HEK293 (cell line): ENCODE results near the gene NOSIP.
A peak's percentile ranks its signal among the peaks of the same experiment; 100 is the strongest.

Experiments
- CTCF ChIA-PET: fragments of 350-600 bp; formaldehyde crosslinking; extraction: SDS; loops from one replicate; lab custom pipeline; 2021; ENCODE audit warnings: antibody characterized with exemption; lab: Yijun Ruan, JAX
- POLR2A ChIA-PET: fragments of 300-600 bp; formaldehyde crosslinking; extraction: SDS; loops from one replicate; lab custom pipeline; 2020; ENCODE audit warnings: antibody characterized with exemption, inconsistent platforms; lab: Yijun Ruan, JAX
- H3K27ac ChIP-seq: fragments of 200-500 bp; sonication (Bioruptor generic); 2 replicates; pipeline ENCODE4 v1.5.1; 2014; ENCODE audit warnings: low read depth, low read length, control low read depth, inconsistent platforms; ENCODE audit errors: extremely low read depth
- H3K36me3 ChIP-seq, 2 experiments: fragments of 200-500 bp in 1 of 2; sonication (Bioruptor generic) in 1 of 2; 1 replicate in 1 of 2; 2 replicates in 1 of 2; pipeline ENCODE4 v1.5.1; 2014 to 2017; ENCODE audit warnings: inconsistent platforms in 2 of 2, low read length in 2 of 2; ENCODE audit not compliant: control insufficient read depth in 2 of 2, insufficient read depth in 1 of 2
- H3K4me1 ChIP-seq: fragments of 200-500 bp; sonication (Bioruptor generic); 2 replicates; pipeline ENCODE4 v1.5.1; 2014; ENCODE audit warnings: mild to moderate bottlenecking, low read length, inconsistent platforms; ENCODE audit not compliant: control insufficient read depth, insufficient read depth
- H3K4me3 ChIP-seq: 2 replicates; pipeline ENCODE4 v1.5.1; 2011; ENCODE audit warnings: low read depth, mild to moderate bottlenecking, control low read depth, low read length, moderate library complexity
- H3K9me3 ChIP-seq: fragments of 200-500 bp; sonication (Bioruptor generic); 2 replicates; pipeline ENCODE4 v1.5.1; 2014; ENCODE audit warnings: low read depth, low read length, inconsistent platforms; ENCODE audit not compliant: control insufficient read depth, insufficient read depth
- GLIS2 ChIP-seq: fragments of 450-650 bp; formaldehyde crosslinking; IDR thresholded peaks from 2 replicates; pipeline ENCODE4 v1.5.1; 2016; ENCODE audit warnings: missing biosample characterization, missing genetic modification characterization
- KLF8 ChIP-seq: fragments of 450-650 bp; formaldehyde crosslinking; IDR thresholded peaks from 2 replicates; pipeline ENCODE4 v1.5.1; 2016; ENCODE audit warnings: missing biosample characterization, missing genetic modification characterization
- KLF9 ChIP-seq: fragments of 450-650 bp; formaldehyde crosslinking; IDR thresholded peaks from 2 replicates; pipeline ENCODE4 v1.5.1; 2016; ENCODE audit warnings: missing biosample characterization, missing genetic modification characterization, low read depth
- PBX3 ChIP-seq: sonication (generic); formaldehyde crosslinking; IDR thresholded peaks from 2 replicates; pipeline ENCODE4 v1.8.1; 2022; ENCODE audit warnings: mild to moderate bottlenecking, moderate library complexity, missing genetic modification reagents
- SCRT1 ChIP-seq: fragments of 450-650 bp; formaldehyde crosslinking; IDR thresholded peaks from 2 replicates; pipeline ENCODE4 v1.5.1; 2016; ENCODE audit warnings: missing biosample characterization, missing genetic modification characterization, borderline replicate concordance
- SCRT2 ChIP-seq: fragments of 450-650 bp; formaldehyde crosslinking; IDR thresholded peaks from 2 replicates; pipeline ENCODE4 v1.5.1; 2016; ENCODE audit warnings: missing biosample characterization, missing genetic modification characterization
- SP2 ChIP-seq: fragments of 450-650 bp; formaldehyde crosslinking; IDR thresholded peaks from 2 replicates; pipeline ENCODE4 v1.5.1; 2016; ENCODE audit warnings: missing biosample characterization, missing genetic modification characterization
- SP3 ChIP-seq: fragments of 450-650 bp; formaldehyde crosslinking; IDR thresholded peaks from 2 replicates; pipeline ENCODE4 v1.5.1; 2016; ENCODE audit warnings: missing biosample characterization, missing genetic modification characterization
- ZBTB48 ChIP-seq: fragments of 450-650 bp; formaldehyde crosslinking; IDR thresholded peaks from 2 replicates; pipeline ENCODE4 v1.5.1; 2016; ENCODE audit warnings: missing biosample characterization, missing genetic modification characterization
- ZEB2 ChIP-seq: fragments of 450-650 bp; formaldehyde crosslinking; IDR thresholded peaks from 2 replicates; pipeline ENCODE4 v1.5.1; 2016; ENCODE audit warnings: missing biosample characterization, missing genetic modification characterization
- ZNF148 ChIP-seq: fragments of 450-650 bp; formaldehyde crosslinking; IDR thresholded peaks from 2 replicates; pipeline ENCODE4 v1.5.0; 2017; ENCODE audit warnings: missing biosample characterization, missing genetic modification characterization, borderline replicate concordance
- ZNF157 ChIP-seq: fragments of 450-650 bp; formaldehyde crosslinking; IDR thresholded peaks from 2 replicates; pipeline ENCODE4 v1.5.1; 2016; ENCODE audit warnings: missing biosample characterization, missing genetic modification characterization
- ZNF341 ChIP-seq: fragments of 450-650 bp; formaldehyde crosslinking; IDR thresholded peaks from 2 replicates; pipeline ENCODE4; 2016; ENCODE audit warnings: low read depth, missing biosample characterization, missing genetic modification characterization
- ZNF391 ChIP-seq: fragments of 450-650 bp; formaldehyde crosslinking; IDR thresholded peaks from 2 replicates; pipeline ENCODE4 v1.5.1; 2016; ENCODE audit warnings: low read depth, missing biosample characterization, missing genetic modification characterization, borderline replicate concordance
- ZNF561 ChIP-seq: fragments of 450-650 bp; IDR thresholded peaks from 2 replicates; pipeline ENCODE4 v1.5.1; 2018; ENCODE audit warnings: missing biosample characterization, missing genetic modification characterization, borderline replicate concordance
- ZNF660 ChIP-seq: fragments of 450-650 bp; IDR thresholded peaks from 2 replicates; pipeline ENCODE4 v1.5.1; 2018; ENCODE audit warnings: missing biosample characterization, mild to moderate bottlenecking, missing genetic modification characterization
- ZSCAN30 ChIP-seq: fragments of 450-650 bp; IDR thresholded peaks from 2 replicates; pipeline ENCODE4 v1.5.1; 2018; ENCODE audit warnings: missing biosample characterization, mild to moderate bottlenecking, missing genetic modification characterization, moderate library complexity
- ZSCAN4 ChIP-seq: fragments of 450-650 bp; formaldehyde crosslinking; IDR thresholded peaks from 2 replicates; pipeline ENCODE4 v1.5.1; 2017; ENCODE audit warnings: missing biosample characterization, missing genetic modification characterization
- TF ChIP-seq, protein P1 (sequence below): fragments of 450-650 bp; formaldehyde crosslinking; IDR thresholded peaks from 2 replicates; pipeline ENCODE4 v1.5.1; 2016; ENCODE audit warnings: missing biosample characterization, missing genetic modification characterization
- TF ChIP-seq, protein P2 (sequence below): fragments of 450-650 bp; formaldehyde crosslinking; IDR thresholded peaks from 2 replicates; pipeline ENCODE4 v1.5.1; 2016; ENCODE audit warnings: missing biosample characterization, missing genetic modification characterization

The NOSIP gene

GRCh38 chr19:49514151-49514550, 66.2 kb downstream of the NOSIP start:
- no peak overlapping the region for H3K4me3 ChIP-seq
- POLR2A ChIA-PET, result interaction anchor here (0.6 to 2.8 kb wide), 2 partner anchors 31 to 33 kb away, joined by 5 to 8 read pairs; no protein-coding TSS in a partner anchor

DNA sequence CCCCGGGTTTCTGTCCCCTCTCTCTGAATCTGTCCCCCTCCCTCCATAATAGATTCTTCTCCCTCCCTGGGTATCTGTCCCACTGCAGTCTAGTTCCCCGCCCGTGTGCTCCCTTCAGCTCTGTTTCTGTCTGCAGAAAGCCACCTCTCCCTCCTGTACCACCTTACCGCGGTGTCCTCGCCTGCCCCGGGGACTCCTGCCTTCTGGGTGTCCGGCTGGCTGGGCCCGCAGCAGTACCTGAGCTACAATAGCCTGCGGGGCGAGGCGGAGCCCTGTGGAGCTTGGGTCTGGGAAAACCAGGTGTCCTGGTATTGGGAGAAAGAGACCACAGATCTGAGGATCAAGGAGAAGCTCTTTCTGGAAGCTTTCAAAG, 66.6 kb downstream of the NOSIP start:
- H3K4me3 ChIP-seq, result peak overlapping the region; percentile 82
- no peaks in the 10 kb centered on the region for H3K9me3 ChIP-seq
- H3K36me3 ChIP-seq, result peaks cover 9 to 11% of the 10 kb centered on the region in 2 experiments; a peak in 2 of 3 replicates
- peak overlapping the region; percentile 88 for H3K27ac ChIP-seq
- ChIA-PET CTCF (interaction anchor here (0.6 to 3.1 kb wide), 5 partner anchors 13 to 422 kb away, joined by 3 to 29 read pairs (median 4); no protein-coding TSS in a partner anchor), POLR2A (interaction anchor here (0.6 to 2.8 kb wide), 3 partner anchors 20 to 33 kb away, joined by 4 to 8 read pairs (median 5); no protein-coding TSS in a partner anchor)
- peak; percentile 5; the same call in 1 of the 2 replicates for TF ChIP-seq SCRT2
- no peak for TF ChIP-seq ZBTB48 (tag by site-specific recombination)
- TF ChIP-seq ZEB2 (tag by site-specific recombination), result no peak
- H3K4me1 ChIP-seq, result peaks cover 8% of the 10 kb centered on the region

More at GRCh38 chr19:49514151-49514550, 66.2 kb downstream of the NOSIP start:
- Histone ChIP-seq H3K27ac (0 out of 2 replicates have a peak overlapping the region, but pooled peaks have one; percentile 88), H3K9me3 (no peaks in the 10 kb centered on the region), H3K36me3 (peaks cover 9 to 11% of the 10 kb centered on the region in 2 experiments; a peak in 2 of 3 replicates), H3K4me1 (peaks cover 8% of the 10 kb centered on the region)
- CTCF ChIA-PET, result interaction anchor here (0.6 to 3.1 kb wide), 4 partner anchors 13 to 422 kb away, joined by 3 to 29 read pairs (median 4); no protein-coding TSS in a partner anchor
- no peak for TF ChIP-seq ZSCAN4 (tag by site-specific recombination)
- TF ChIP-seq ZNF341, result 0 out of 2 replicates have a peak, but pooled peaks have one; percentile 18
- TF ChIP-seq, all 188 proteins: peak for 1

DNA sequence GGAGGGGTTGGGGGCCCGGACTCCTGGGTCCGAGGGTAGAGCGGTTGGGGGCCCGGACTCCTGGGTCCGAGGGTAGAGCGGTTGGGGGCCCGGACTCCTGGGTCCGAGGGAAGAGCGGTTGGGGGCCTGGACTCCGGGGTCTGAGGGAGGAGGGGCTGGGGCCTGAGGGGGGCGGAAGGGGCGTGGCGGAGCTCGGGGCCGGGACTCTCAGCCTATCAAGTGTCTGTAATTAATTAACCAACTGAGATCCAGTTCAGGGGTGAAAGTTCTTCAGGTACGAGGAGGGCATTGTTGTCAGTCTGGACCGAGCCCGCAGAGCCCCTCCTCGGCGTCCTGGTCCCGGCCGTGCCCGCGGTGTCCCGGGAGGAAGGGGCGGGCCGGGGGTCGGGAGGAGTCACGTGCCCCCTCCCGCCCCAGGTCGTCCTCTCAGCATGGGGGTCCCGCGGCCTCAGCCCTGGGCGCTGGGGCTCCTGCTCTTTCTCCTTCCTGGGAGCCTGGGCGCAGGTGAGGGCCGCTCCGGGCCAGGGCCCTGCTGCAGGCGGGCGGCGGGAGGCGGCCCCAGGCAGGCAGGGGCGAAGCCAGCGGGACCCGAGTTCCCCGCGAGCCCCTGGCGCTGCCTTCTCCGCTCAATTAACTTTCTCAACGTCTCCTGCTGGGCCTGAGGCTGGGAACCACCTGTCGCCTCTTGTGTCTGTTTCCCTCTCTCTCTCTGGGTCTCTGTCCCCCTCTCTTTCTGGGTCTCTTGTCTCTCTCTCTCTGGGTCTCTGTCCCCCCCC, 67.2 kb downstream of the NOSIP start:
- Histone ChIP-seq H3K9me3 (no peaks in the 10 kb centered on the region), H3K4me1 (peaks cover 8% of the 10 kb centered on the region), H3K4me3 (peak overlapping the region; percentile 82), H3K36me3 (peaks cover 9 to 11% of the 10 kb centered on the region in 2 experiments; a peak in 2 of 3 replicates), H3K27ac (peak overlapping the region; percentile 88)
- POLR2A ChIA-PET, result interaction anchor here (0.5 to 2.8 kb wide), 10 partner anchors 9 to 66 kb away, joined by 3 to 8 read pairs (median 4); partner anchors contain the start of genes ALDH16A1 and RPS11
- CTCF ChIA-PET, result interaction anchor here (0.6 to 3.1 kb wide), 4 partner anchors 31 to 40 kb away, joined by 3 to 29 read pairs (median 4); no protein-coding TSS in a partner anchor
- 0 out of 2 replicates have a peak, but pooled peaks have one; percentile 28 for TF ChIP-seq PBX3
- TF ChIP-seq KLF9 (tag by site-specific recombination), result peak; percentile 81
- TF ChIP-seq ZNF391 (tag by site-specific recombination), result no peak
- TF ChIP-seq, protein P1, sequence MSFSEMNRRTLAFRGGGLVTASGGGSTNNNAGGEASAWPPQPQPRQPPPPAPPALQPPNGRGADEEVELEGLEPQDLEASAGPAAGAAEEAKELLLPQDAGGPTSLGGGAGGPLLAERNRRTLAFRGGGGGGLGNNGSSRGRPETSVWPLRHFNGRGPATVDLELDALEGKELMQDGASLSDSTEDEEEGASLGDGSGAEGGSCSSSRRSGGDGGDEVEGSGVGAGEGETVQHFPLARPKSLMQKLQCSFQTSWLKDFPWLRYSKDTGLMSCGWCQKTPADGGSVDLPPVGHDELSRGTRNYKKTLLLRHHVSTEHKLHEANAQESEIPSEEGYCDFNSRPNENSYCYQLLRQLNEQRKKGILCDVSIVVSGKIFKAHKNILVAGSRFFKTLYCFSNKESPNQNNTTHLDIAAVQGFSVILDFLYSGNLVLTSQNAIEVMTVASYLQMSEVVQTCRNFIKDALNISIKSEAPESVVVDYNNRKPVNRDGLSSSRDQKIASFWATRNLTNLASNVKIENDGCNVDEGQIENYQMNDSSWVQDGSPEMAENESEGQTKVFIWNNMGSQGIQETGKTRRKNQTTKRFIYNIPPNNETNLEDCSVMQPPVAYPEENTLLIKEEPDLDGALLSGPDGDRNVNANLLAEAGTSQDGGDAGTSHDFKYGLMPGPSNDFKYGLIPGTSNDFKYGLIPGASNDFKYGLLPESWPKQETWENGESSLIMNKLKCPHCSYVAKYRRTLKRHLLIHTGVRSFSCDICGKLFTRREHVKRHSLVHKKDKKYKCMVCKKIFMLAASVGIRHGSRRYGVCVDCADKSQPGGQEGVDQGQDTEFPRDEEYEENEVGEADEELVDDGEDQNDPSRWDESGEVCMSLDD (tag by site-specific recombination), result peak; percentile 68
- no peak for TF ChIP-seq ZNF148
- TF ChIP-seq GLIS2, result peak; percentile 65
- TF ChIP-seq ZNF561 (tag by site-specific recombination), result peak; percentile 76
- TF ChIP-seq ZSCAN30 (tag by site-specific recombination), result peak; percentile 53
- TF ChIP-seq, protein P2, sequence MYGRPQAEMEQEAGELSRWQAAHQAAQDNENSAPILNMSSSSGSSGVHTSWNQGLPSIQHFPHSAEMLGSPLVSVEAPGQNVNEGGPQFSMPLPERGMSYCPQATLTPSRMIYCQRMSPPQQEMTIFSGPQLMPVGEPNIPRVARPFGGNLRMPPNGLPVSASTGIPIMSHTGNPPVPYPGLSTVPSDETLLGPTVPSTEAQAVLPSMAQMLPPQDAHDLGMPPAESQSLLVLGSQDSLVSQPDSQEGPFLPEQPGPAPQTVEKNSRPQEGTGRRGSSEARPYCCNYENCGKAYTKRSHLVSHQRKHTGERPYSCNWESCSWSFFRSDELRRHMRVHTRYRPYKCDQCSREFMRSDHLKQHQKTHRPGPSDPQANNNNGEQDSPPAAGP (tag by site-specific recombination), result no peak
- 0 out of 2 replicates have a peak, but pooled peaks have one; percentile 52 for TF ChIP-seq ZNF660 (tag by site-specific recombination)
- peak; percentile 70; the same call in 1 of the 2 replicates for TF ChIP-seq KLF8
- TF ChIP-seq SP3, result peak; percentile 64; the same call in 1 of the 2 replicates
- peak; percentile 65 for TF ChIP-seq SP2 (tag by site-specific recombination)
- no peak for TF ChIP-seq ZNF157 (tag by site-specific recombination)
- TF ChIP-seq SCRT1, result peak; percentile 59; the same call in 1 of the 2 replicates
